CD4-positive, alpha-beta T cell treated with Interleukin-12 subunit alpha and Interleukin-12 subunit beta, for 1 hour (primary cell): Measurements from ENCODE around the gene AOC2.

Source experiments
- DNase-seq: peaks from one replicate; pipeline ENCODE4 v3.0.0-alpha.2; 2020

The AOC2 gene, protein sequence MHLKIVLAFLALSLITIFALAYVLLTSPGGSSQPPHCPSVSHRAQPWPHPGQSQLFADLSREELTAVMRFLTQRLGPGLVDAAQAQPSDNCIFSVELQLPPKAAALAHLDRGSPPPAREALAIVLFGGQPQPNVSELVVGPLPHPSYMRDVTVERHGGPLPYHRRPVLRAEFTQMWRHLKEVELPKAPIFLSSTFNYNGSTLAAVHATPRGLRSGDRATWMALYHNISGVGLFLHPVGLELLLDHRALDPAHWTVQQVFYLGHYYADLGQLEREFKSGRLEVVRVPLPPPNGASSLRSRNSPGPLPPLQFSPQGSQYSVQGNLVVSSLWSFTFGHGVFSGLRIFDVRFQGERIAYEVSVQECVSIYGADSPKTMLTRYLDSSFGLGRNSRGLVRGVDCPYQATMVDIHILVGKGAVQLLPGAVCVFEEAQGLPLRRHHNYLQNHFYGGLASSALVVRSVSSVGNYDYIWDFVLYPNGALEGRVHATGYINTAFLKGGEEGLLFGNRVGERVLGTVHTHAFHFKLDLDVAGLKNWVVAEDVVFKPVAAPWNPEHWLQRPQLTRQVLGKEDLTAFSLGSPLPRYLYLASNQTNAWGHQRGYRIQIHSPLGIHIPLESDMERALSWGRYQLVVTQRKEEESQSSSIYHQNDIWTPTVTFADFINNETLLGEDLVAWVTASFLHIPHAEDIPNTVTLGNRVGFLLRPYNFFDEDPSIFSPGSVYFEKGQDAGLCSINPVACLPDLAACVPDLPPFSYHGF

DNA sequence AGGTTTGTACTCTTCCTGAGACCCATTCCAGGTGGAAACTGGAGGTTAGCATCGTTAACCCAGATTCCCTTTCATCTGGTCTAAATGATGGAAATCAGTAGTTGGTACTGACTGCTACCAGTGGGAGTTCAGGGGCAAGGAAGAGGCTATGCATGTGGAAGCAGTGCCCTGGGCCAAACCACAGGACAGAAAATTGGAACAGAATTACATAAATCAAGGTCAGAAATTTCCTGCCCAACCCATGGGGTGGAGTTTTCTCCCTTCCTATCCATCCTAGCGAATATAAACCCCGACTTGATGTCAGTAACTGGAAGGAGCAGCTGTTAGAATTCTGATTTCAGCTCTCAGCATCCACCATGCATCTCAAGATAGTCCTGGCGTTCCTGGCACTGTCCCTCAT is at the start of gene AOC2:
Gene AOC2 (plus strand): TSS at position 310 of the 400 bp plus-strand sequence. CDS start 47 bp downstream, at position 357.
- DNase-seq = no peak

DNA sequence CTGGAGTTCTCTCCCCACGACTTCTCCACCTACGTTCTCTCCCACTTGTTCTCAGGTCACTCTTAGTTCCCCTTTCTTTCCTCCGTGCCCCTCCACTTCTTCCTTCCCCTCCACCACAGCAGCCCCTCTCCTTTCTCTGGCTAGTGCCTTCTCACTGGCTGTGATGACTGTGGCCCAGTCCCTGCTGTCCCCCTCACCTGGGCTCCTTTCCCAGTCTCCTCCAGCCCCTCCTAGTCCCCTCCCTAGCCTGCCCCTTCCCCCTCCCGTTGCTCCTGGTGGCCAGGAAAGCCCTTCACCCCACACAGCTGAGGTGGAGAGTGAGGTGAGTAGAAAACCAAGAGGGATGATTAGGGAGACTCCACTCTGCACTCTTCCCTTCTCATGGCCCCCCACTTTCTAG is 49.3 kb upstream of the AOC2 start:
- DNase-seq = no peak

GRCh38 chr17:42795465-42795864 is 48.9 kb upstream of the AOC2 start:
- DNase-seq = no peak

GRCh38 chr17:42796066-42796758 is 48.2 kb upstream of the AOC2 start:
- DNase-seq = no peak

DNA sequence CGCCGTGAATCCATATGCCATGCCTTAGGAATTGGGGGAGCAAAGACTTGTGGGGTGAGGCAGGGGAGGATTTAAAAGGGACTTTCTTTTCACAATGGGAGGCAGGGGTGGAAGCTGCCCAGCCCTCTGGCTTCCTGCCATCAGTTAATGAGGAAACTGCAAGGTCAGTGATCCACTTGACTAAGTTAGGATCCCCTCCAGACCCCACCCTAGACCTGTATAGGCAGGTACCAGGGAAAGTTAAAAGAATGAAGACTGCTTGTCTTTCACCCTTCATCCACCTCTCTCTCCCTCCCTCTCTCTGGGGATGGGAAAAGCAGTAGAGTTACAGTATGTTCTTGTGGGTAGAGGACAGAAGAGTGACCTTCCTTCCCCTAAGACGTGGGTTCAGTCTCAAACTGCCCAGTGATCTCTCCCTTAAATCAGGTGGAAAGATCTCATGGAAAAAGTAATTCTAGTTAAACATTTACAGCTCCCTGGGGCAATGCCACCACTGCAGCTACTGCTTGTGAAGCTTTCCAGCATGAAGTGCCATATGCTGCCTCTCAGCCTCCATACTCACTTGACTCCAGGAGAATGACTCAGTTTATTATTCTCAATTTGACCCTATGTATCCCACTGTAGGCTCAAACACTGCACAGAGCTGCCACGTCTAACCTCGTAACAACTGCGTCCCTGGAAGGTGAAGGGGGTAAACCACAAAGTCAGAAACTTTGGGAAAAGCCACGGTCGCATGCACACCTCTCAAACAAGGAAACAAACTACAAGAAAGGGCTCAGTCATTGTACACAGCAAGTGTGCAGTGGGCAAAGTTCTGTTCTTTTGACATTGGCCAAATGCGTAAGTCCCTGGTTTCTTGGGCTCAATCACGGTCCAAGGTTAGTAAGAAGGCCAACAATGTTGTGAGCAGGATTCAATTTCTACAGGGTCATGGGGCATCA is 47.0 kb upstream of the AOC2 start:
- DNase-seq = no peak

DNA sequence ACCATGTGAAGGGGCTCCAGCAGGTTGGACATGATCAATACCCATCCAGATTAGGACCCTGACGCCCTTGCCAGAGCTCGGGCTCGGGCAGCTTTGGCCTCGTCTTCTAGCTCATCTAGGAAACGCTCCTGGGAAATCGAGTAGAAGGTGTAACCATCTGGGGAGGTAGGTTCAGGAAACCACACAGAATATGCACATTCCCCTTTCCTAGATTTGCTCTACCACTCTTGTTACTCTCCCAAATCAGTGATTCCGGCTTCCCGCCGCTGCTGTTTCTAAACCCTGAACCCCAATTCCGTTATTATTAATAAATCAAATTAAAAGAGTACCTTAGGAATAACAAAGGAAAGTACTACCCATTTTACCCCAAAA is 46.4 kb upstream of the AOC2 start:
- DNase-seq = no peak

GRCh38 chr17:42798383-42799380 is 45.7 kb upstream of the AOC2 start, which contains the start of the genes CNTD1 and COA3:
Gene CNTD1 (plus strand): TSS chr17:42798861. CDS start chr17:42799068, 207 bp downstream.
Gene COA3 (minus strand): TSS chr17:42798704. CDS start chr17:42798681, 23 bp downstream.
- DNase-seq = peak; percentile 77

GRCh38 chr17:42803074-42803883 is 41.1 kb upstream of the AOC2 start:
- no peak for DNase-seq

DNA sequence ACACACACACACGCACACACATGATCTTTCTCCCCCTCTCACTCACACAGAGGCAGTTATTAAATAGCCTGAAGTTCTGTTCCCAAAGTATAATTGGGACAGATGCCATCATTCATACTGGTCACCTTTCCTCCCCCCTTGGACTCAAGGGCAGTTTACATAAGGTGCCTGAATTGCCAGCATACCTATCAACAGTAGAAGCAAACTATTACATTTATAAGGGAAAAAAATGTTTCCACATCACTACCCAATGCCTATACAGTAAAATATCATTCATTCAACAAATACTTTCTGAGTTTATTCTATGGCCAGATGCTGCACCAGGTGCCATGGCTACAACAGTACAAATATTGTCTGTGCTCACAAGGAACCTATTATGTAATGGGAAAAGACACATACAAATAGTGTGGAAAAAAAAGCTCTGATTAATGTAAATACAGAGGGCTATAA is 39.4 kb upstream of the AOC2 start:
- no peak for DNase-seq

GRCh38 chr17:42806249-42806648 is 38.1 kb upstream of the AOC2 start:
- DNase-seq = no peak

- DNase-seq = no peak
Observed at GRCh38 chr17:42809250-42809649, 35.1 kb upstream of the AOC2 start.

- no peak for DNase-seq
Observed at GRCh38 chr17:42814633-42815399, 29.6 kb upstream of the AOC2 start.

DNA sequence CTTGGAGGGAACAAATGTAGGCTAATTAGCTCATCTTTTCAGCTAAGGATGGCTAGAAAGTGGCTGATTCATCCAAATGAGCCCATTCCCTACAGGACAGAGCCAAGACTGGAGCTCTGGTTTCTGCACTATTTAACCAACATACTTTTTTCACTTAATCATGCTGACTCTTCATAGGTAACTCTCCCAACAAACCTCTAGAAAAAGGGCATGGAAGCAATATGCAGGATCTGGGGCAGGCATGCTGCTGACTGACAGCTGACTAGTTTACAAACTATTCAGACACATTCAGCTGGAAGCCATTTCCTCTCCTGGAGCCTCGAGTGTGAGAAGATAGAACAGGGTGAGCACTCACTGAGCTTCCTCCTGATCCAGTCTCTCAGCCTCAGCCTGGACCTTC is 26.5 kb upstream of the AOC2 start:
- no peak for DNase-seq

GRCh38 chr17:42818379-42818778 is 26.0 kb upstream of the AOC2 start:
- no peak for DNase-seq

DNA sequence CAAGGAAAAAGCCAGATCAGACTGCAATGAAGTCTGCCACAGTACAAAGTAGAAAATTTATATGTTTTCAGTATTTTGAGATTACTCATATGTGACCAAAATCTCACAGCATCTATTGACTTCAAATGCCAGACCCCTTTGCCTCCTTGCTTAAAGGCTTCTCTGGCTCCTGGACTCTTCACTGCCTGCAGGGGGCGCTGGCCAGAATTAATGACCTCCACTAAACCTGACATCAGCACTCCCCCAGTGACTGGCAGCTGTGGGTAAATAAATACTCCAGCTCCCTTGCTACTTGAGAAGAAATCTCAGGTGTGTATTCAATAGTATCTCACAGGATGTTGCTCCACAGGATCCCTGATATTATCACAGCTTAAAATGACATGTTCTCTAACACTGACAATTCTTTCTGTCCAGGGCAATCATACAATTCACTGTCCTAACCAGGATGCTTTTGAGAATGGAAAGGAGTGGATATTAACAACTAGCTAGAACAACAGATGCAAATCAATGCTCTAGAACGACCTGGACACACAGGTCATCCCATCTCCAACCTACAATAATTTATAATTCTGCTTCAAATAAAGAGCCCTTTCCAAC is 24.3 kb upstream of the AOC2 start:
- DNase-seq = peak; percentile 70

DNA sequence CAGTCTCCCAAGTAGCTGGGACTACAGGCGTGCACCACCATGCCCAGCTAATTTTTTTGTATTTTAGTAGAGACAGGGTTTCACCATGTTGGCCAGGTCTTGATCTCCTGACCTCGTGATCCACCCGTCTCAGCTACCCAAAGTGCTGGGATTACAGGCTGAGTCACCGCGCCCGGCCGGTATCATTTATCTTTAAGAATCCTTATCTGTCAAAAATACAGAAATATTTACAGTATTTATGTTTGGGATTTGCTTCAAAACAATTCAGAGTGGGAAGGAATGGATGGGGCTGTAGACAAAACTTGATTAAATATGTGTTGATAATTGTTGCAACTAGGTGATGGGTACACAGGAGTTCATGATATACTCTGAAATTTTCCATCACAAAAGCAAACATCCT is 23.2 kb upstream of the AOC2 start:
- DNase-seq = no peak

DNA sequence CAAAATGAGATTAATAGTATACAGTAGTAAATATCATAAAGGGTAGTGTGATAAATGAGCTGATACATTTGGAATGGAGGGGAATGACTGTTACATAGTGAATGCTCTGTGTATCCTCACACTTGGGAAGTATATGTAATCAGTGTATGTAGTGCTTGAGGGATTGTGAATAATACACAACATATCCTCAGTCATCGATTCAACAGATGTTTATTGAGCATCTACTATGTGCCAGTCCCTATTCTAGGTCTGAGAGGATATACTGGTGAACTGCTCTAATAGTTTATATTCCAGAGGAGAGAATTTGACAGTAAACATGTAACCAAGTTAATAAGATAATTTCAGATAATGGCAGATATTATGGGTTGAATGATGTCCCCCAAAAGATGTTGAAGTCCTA is 16.9 kb upstream of the AOC2 start:
- DNase-seq = no peak

- DNase-seq = no peak
Observed at GRCh38 chr17:42830971-42831370, 13.4 kb upstream of the AOC2 start.
